Omental fat pad (tissue), 4 donors: Measurements from ENCODE around the gene PSMD10. TPM values are rescaled to one million over a fixed set of nuclear protein-coding genes. Genes with fewer than 3 reads are reported as not detected.
A peak's percentile ranks its signal among the peaks of the same experiment; 100 is the strongest.

ENCODE experiments used
- ATAC-seq: fragments of 150-250 bp; one replicate; pipeline ENCODE4 v1.9.1; 2016; ENCODE audit warnings: mild to moderate bottlenecking, moderate library complexity; ENCODE audit not compliant: low FRiP score
- DNase-seq: peaks from one replicate; pipeline ENCODE4 v3.0.0-alpha.2; 2019; ENCODE audit warnings: low spot score
- total RNA-seq, 4 donors: library from RNA; depleted of rRNA; stranded (reverse); fragments of >200 nt; gene quantifications; one replicate each; pipeline ENCODE4 v1.1.0, GENCODE V29; 2016
- TF ChIP-seq, protein P1 (sequence below), 3 donors: fragments of 450-650 bp; IDR thresholded peaks; one replicate each; pipeline ENCODE4 v1.5.1; 2016 to 2017; ENCODE audit warnings: antibody characterized with exemption in 3 of 3, mild to moderate bottlenecking in 3 of 3, moderate library complexity in 2 of 3

Gene PSMD10
- 10 to 100 TPM; 23.3 to 39.9 (median 28.2) TPM for total RNA-seq

GRCh38 chrX:108091264-108091877 is at the start of gene PSMD10, which contains the start of gene ATG4A:
Gene PSMD10, minus strand, starts transcription at chrX:108091542. Its CDS starts 22 bp downstream, at chrX:108091520.
Gene ATG4A, plus strand, starts transcription at chrX:108091778. Its CDS starts 49 bp downstream, at chrX:108091827.
- TF ChIP-seq, protein P1, sequence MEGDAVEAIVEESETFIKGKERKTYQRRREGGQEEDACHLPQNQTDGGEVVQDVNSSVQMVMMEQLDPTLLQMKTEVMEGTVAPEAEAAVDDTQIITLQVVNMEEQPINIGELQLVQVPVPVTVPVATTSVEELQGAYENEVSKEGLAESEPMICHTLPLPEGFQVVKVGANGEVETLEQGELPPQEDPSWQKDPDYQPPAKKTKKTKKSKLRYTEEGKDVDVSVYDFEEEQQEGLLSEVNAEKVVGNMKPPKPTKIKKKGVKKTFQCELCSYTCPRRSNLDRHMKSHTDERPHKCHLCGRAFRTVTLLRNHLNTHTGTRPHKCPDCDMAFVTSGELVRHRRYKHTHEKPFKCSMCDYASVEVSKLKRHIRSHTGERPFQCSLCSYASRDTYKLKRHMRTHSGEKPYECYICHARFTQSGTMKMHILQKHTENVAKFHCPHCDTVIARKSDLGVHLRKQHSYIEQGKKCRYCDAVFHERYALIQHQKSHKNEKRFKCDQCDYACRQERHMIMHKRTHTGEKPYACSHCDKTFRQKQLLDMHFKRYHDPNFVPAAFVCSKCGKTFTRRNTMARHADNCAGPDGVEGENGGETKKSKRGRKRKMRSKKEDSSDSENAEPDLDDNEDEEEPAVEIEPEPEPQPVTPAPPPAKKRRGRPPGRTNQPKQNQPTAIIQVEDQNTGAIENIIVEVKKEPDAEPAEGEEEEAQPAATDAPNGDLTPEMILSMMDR (IDR thresholded peaks at IDR 0.05): no peak
- peak; percentile 70 for DNase-seq
- peak; percentile 96 for ATAC-seq

DNA sequence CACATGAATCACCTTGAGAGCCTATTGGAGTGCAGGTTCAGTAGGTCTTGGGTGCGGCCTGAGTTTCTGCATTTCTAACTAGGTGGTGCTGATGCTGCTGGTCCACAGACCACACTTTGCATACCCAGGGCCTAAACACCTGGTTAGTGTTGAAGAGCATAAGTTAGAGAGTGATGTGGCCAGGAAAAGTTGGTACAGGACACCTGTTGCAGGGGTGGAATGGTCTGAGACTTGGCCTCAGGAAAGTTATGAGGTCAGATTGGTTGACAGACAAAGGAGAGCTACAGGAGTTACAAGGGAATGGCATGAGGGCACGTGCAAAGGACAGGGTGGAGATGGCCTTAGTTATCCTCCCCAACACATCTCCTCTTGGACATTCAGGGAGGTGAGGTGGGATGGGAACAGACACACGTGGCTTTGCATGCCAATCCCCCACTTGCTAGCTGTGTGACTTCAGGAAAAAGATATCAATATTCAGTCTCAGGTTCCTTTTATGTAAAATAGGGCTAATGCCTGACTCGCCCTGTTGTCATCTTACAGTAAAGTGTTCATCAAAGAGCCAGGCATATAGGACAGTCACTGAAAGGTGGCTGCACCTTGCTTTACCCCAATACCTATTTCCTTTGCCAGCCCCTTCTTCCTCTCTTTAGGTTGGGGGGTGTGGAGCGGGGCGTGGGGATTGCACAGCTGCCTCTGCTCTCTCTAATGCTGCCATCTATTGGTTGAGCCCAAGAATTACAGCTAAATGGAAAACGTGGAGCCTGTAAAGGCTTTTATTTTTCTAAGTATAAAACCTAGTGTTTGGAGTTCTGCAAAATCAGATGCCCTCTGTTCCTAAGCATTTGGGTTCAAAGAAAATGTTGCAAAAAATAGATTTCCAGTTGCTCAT is 47.7 kb upstream of the PSMD10 start:
- TF ChIP-seq, protein P1 (IDR thresholded peaks at IDR 0.05): no peak
- DNase-seq (no peak), ATAC-seq (no peak)

GRCh38 chrX:108134724-108135123 is 43.4 kb upstream of the PSMD10 start:
- ATAC-seq (no peak), DNase-seq (no peak)
- TF ChIP-seq, protein P1 (IDR thresholded peaks at IDR 0.05): no peak

DNA sequence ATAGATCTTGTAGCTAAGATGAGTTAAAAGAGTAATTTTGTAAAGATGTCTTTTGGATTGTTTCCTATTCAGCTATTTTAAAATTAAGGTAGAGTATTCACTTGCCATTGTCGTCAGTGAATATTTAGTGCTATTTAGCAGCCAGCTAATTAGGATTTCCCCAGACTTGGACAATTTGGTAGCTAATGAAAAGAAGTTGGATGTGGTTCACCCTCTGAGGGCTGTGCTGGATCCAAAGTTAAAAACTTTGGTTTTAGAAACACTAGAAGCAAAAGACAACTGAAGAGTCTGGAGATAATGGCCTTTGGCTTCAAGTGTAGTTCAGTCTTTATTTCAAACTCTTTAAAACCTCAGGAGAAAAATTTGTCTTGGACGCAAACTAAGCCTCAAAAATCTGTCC is 41.5 kb upstream of the PSMD10 start:
- TF ChIP-seq, protein P1 (IDR thresholded peaks at IDR 0.05): no peak
- ATAC-seq (no peak), DNase-seq (no peak)

GRCh38 chrX:108132034-108132433 is 40.7 kb upstream of the PSMD10 start:
- DNase-seq: no peak
- no peak for ATAC-seq

GRCh38 chrX:108131471-108131870 is 40.1 kb upstream of the PSMD10 start:
- TF ChIP-seq, protein P1 (IDR thresholded peaks at IDR 0.05): no peak
- DNase-seq (no peak), ATAC-seq (no peak)

More at GRCh38 chrX:108132034-108132433, 40.7 kb upstream of the PSMD10 start:
- TF ChIP-seq, protein P1 (IDR thresholded peaks at IDR 0.05): no peak
